NCI-H2107 treated with DMSO at 0.1 percent for 48 hours (cell line): ENCODE measurements around the gene SLC13A3.

ENCODE experiments used
- DNase-seq: peaks from one replicate; lab custom pipeline; 2025; ENCODE audit not compliant: unreplicated experiment; lab: John Stamatoyannopoulos, UW

The SLC13A3 gene

GRCh38 chr20:46638134-46638897, 12.9 kb downstream of the SLC13A3 start:
- DNase-seq = no peak

GRCh38 chr20:46637427-46638133, 13.7 kb downstream of the SLC13A3 start:
- DNase-seq = no peak

GRCh38 chr20:46637020-46637419, 14.2 kb downstream of the SLC13A3 start:
- no peak for DNase-seq

- DNase-seq = no peak
Measured at GRCh38 chr20:46636514-46636913, 14.7 kb downstream of the SLC13A3 start.

GRCh38 chr20:46635514-46636136, 15.6 kb downstream of the SLC13A3 start:
- no peak for DNase-seq

GRCh38 chr20:46634528-46634927, 16.7 kb downstream of the SLC13A3 start:
- no peak for DNase-seq

GRCh38 chr20:46631874-46632446, 19.3 kb downstream of the SLC13A3 start:
- no peak for DNase-seq

- DNase-seq = no peak
Measured at GRCh38 chr20:46631212-46631869, 19.9 kb downstream of the SLC13A3 start.

- no peak for DNase-seq
Measured at GRCh38 chr20:46630306-46630705, 21.0 kb downstream of the SLC13A3 start.

- no peak for DNase-seq
Measured at GRCh38 chr20:46629341-46629740, 21.9 kb downstream of the SLC13A3 start.

- no peak for DNase-seq
Measured at GRCh38 chr20:46627234-46627633, 24.0 kb downstream of the SLC13A3 start.

GRCh38 chr20:46626758-46627157, 24.5 kb downstream of the SLC13A3 start:
- no peak for DNase-seq

- DNase-seq = no peak
Measured at GRCh38 chr20:46625875-46626373, 25.3 kb downstream of the SLC13A3 start.

GRCh38 chr20:46624946-46625345, 26.3 kb downstream of the SLC13A3 start:
- DNase-seq = no peak

GRCh38 chr20:46622165-46622564, 29.1 kb downstream of the SLC13A3 start:
- DNase-seq = no peak

- no peak for DNase-seq
Measured at GRCh38 chr20:46621492-46621891, 29.8 kb downstream of the SLC13A3 start.

- DNase-seq = no peak
Measured at GRCh38 chr20:46619445-46619844, 31.8 kb downstream of the SLC13A3 start.

GRCh38 chr20:46618316-46619100, 32.8 kb downstream of the SLC13A3 start:
- DNase-seq = no peak

GRCh38 chr20:46614503-46614902, 36.8 kb downstream of the SLC13A3 start:
- no peak for DNase-seq

- DNase-seq = no peak
Measured at GRCh38 chr20:46610145-46610544, 41.1 kb downstream of the SLC13A3 start.
